Fibroblast of peridontal ligament (primary cell): ENCODE results near the gene POLG.
A peak's percentile ranks its signal among the peaks of the same experiment; 100 is the strongest.

Source experiments
- DNase-seq: peaks from one replicate; pipeline ENCODE4 v3.0.0-alpha.2; 2010; ENCODE audit errors: extremely low read depth

POLG gene

GRCh38 chr15:89356634-89357298 is 22.1 kb upstream of the POLG start:
- peak; percentile 7 for DNase-seq

- no peak for DNase-seq
Measured at GRCh38 chr15:89353991-89354390, 19.4 kb upstream of the POLG start.

DNA sequence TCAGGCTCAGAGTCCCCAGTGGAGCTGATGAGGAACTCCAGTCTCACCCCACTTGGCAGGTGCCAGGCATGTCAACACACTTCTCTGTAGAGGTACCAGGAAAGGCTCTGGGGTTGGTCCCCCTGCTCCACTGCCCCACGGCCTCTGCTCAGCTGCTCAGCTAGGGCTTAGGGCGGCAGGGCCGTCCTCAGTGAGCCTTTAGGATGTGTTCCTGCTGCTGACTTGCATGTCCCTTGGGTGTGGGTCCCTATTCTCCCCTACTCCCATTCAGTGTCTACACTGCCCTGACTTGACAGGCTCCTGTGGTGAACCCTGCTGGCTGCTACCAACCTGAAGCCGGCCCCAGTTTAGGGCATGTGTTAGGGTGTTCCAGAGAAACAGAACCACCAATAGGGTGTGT is 17.9 kb upstream of the POLG start:
- DNase-seq = no peak

DNA sequence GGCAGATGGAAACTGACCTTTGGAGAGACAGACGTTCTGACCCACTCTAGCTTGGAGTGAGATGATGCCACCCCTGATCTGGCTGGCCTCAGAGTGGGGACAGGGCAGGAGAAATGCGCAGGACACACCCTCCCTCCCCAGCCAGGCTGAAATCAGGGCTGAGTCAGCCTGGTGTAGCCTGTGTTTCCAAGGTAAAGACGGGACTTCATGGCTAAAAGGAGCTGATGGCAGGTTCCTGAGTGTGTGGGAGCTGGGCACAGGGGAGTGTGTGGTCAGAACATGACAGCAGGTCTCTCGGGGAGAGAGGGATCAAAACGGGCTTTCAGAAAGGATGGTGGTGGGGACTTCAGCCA is 14.6 kb upstream of the POLG start:
- DNase-seq = no peak

DNA sequence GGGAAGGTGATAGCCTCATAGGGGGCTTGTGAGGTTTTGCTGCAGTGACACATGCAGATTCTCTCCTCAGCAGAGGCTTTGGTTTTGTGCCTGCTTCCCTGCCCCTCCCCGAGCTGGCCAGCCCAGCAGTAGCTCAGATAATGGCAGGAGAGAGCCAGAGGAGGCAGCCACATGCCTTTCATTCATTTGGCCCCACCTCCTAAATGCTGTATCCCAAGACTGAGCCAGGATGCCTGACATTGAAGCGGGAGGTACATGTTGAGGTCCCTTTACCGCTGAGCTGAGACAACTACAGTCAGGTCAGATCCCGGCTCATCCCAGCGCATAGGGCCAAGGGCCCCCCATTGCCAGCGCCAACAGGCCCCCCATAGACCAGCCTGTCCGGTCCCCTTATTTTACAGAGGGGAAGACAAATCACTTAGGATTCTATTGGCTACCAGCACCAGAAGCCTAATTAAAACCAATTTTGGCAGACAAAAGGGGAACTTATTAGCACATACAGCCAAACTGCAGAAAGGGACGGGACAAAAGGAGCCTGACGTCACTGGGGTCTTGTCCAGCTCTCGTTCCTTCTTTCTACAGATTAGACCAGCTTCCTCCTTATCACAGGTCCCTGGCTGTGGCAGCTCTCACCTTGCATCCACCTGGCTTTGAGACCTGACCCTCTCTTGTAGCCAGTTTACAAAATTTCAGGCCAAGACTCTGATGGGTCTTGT is 12.1 kb upstream of the POLG start:
- DNase-seq = no peak

GRCh38 chr15:89345248-89345647 is 10.6 kb upstream of the POLG start:
- DNase-seq = no peak

DNA sequence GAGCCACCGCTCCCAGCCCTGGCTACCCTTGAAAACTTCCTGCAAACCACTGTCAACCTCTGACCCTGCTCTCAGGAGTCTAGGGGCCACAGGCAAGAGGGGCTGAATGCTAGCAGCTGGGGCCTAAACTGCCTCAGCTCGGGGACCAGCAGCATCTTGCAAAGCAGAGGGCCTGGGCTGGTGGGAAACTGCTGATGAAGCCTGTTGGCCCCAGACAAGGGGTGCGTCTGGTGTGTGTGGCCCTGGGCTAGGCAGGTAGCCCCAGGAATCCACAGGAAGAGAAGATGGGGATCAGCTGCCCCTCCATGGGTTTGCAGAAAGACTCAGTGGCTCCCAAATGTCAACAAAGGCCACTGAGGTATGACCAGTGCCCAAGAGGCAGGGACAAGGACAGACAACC is 8.2 kb upstream of the POLG start:
- no peak for DNase-seq

- no peak for DNase-seq
Measured at GRCh38 chr15:89341316-89342005, 6.8 kb upstream of the POLG start.

GRCh38 chr15:89340573-89340972 is 5.9 kb upstream of the POLG start:
- no peak for DNase-seq

DNA sequence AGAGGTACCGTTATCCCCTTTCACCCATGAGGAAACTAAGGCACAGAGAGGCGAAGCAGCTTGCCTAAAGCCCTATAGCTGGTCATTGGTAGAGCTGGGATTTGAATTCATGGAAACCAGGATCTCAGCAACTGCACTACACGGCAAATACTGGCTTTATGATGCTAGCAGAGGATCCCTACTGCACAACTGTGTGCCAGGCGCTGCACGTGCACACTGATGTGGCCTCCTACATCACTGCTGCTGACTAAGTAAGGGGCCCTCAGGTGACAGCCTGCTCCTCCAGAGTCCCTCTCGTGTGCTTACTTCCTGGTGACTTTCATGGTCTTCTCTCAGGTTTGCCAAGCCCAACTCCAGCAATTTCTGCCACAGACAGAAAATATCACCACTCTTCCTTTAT is 3.4 kb upstream of the POLG start:
- no peak for DNase-seq

DNA sequence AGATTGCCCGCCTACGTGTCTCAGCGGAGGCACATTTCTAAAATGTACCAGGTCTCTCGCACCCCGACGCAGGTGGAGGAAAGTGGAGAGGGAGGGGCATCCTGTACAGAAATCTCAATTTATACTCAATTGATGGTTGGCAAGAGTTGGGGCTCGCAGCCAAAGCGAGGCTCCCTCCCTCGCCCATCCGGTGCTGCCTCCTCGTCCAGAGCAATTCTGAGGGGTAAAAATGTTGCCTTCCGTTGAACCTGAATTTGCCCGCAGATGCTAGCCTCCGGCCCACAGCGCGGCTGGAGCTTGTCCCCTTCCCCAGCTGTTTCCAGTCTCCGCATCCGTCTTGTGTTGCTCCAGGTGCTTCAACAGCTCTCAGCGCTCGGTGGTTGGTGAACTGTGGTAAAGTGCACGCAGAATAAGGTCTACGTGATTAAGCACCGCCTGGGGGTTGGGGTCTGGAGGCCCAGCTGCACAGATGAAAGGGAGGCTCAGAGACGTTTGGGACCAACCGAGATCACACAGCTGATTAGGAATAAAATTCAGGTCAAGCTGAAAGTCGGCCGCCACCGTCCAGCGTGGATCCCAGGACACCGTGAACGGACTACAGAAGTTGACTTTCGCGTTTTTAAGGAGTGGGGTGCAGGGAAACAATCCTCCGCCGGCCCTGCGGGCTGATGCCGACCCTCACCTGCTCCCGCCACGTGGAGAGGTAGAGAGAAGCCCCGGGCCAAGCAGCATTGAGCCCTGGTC is 846 bp upstream of the POLG start:
- DNase-seq = no peak

DNA sequence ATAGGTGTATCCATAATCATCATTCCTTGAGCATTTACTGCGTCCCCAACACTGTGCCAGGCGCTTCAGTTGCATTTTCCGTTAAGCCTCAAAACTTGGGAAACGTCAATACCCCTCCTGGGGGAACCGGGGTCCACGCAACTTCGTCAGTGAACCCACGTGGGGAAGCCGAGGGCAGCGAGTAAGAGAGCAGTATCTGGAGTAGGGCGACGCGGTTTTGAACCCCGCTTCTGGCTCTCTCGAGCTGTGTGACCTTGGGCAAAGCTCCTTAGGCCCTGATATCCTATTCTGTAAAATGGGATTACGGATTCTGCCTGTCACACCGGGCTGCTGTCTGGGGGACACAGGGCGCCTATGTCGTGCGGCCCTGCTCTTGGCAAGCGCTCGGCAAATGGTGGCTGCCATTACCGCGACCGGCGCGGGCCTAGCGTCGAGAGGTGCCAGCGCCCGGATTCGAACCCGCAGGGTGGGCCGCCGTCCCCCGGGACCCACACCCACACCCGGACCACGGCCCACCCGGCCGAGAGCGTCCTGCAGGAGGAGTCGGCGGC is 590 bp downstream of the POLG start:
- DNase-seq = peak; percentile 17

GRCh38 chr15:89333011-89333860 is 1.4 kb downstream of the POLG start:
- DNase-seq = no peak

DNA sequence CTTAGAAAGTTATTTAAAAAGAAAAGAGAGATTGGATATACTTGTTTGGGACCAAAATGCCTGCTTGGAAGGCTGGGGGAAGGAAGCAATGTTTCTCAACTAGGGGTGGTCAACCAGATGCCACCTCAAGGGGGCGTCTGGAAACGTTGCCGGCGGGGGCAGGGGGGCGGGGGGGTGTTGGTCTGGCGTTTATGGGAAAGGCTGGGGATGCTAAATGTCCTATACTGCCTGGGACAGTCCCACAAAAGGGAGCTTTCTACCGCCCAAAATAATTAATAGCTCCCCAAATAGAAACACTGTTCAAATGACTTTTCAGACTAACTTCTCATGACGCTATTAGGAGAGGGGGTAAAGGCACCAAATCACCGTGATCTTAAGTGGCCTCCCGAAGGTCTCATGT is 2.2 kb downstream of the POLG start:
- no peak for DNase-seq

DNA sequence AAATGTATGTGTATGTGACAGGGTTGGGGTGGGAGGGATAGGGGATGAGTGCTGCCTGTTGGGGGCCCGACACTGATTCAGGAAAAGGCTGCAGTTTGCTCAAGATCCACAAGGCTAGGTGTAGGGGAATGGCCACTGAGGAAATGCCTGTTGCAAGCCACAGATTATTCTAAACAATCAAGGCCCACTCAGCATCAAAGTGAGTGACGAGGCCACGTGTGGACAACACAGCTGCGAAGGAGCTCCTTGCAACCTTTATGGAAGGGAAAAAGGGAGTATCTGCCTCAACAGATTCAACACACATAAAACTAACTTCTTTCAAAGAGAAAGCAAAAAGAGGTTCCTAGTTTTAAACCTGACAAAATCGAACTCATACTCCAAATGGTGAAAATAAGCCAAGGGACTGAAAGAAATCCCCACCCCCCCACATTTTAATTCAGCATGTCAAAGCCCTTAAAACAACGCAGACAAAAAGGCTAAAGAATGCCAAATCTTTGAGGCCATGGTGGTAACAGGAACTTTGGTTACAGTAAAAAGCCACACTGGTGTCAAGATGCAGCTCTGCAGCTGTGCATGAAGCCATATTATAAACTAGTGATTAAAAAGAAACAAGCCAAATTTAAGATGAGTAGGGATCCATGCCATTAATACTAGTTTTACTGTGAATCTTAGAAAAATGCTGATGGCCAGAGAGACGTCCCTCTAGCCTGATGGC is 3.6 kb downstream of the POLG start:
- no peak for DNase-seq

GRCh38 chr15:89330119-89330518 is 4.5 kb downstream of the POLG start:
- DNase-seq = no peak

DNA sequence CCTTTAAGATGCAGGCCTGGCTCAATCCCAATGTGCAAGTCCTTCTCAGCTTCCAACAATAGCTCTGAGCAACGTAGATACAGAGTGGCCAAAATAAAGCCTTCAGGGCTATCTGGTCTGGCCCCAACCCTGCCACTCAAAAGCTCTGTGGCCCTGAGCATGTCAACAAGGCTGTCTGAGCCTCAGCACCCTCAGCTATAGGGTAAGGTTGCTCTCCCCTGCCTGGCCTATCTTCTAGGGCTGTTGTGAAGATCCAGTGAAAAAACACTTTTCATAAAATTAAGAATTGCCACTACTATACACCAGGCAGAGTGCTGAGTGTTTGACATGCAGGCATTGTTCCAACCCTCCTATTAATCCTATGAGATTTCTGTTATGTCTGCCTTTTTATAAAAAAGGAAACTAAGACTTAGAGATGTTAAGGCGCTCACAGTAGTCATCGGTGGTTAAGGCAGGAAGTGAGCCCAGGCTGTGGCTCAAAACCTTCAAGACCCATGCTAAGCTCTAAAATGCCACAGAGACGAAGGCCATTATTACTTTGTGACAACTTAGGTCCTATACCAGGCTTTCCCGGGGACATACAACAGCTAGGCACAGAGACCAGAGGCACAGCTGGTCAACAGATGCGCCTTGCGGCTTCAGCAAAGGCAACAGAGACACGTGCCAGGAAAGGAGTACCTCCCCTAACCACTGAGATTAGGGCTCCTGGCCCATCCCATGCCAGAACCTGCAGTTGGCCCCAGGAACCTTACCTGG is 5.1 kb downstream of the POLG start:
- DNase-seq = no peak

- no peak for DNase-seq
Measured at GRCh38 chr15:89328398-89329254, 6.0 kb downstream of the POLG start.

DNA sequence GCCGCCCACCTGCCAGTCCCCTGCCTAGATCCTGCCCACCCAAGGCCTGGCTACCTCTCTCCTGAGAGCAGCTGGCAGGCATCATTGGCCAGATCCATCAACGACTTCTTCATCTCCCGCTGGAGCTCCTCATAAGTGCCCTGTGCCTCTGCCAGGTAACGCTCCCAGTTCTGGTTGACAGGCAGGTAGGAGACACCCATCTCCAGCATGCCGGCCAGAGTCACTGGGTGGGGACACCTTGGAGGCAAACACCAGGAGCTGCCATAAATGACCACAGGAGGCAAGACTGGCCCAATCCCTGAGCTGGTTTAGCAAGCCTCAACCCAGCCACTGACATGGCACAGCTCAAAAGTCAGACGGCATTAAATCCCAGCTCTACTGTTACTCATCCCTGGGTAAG is 7.5 kb downstream of the POLG start:
- DNase-seq = no peak
